K562 (cell line): ENCODE data around the gene GRHL3. TPM values are rescaled to one million over a fixed set of nuclear protein-coding genes. Genes with fewer than 3 reads are reported as not detected.

Experiments
- ATAC-seq: fragments of 200-7000 bp; cut with Tn5 transposase; 3 replicates; pipeline ENCODE4 v1.9.1; 2020; ENCODE audit warnings: moderate library complexity
- BruUV-seq: library from RNA; stranded (reverse); fragments of 400-500 nt; replicated peaks from 2 replicates; lab custom pipeline; 2021; lab: Mats Ljungman, UMichigan
- CTCF ChIA-PET: fragments of 300-600 bp; formaldehyde crosslinking; extraction: SDS; loops from one replicate; lab custom pipeline; 2021; ENCODE audit warnings: low intra/inter-chr PET ratio; lab: Yijun Ruan, JAX
- POLR2A ChIA-PET: fragments of 300-600, 350-650 bp; sonication (Branson Sonifier 250); formaldehyde crosslinking; extraction: SDS; loops from one replicate; lab custom pipeline; 2021; ENCODE audit warnings: antibody characterized with exemption, inconsistent platforms; lab: Yijun Ruan, JAX
- DNase-seq, 4 experiments: peaks; one replicate each; pipeline versions ENCODE4 v3.0.0 to v3.0.0-alpha.2; 2011 to 2018; ENCODE audit warnings: low spot score in 3 of 4, mixed read lengths in 3 of 4; ENCODE audit errors: extremely low read depth in 1 of 4
- FAIRE-seq: peaks from 2 replicates; lab custom pipeline; 2011; peaks lifted over from hg19 to GRCh38; lab: Jason Lieb, UNC
- H2AFZ ChIP-seq: 2 replicates; pipeline ENCODE4 v1.6.0; 2011; ENCODE audit warnings: low read depth, low read length, control low read depth, inconsistent platforms
- H3K27ac ChIP-seq: fragments of 200-600 bp; 3 replicates; pipeline ENCODE4 v1.8.0; 2011; ENCODE audit warnings: low read depth, mild to moderate bottlenecking, control low read depth, inconsistent platforms, low read length, moderate library complexity, mixed read lengths; ENCODE audit errors: extremely low read depth
- H3K27me3 ChIP-seq, 2 experiments: fragments of 300-600 bp in 1 of 2; 2 replicates in 1 of 2; 3 replicates in 1 of 2; pipeline versions ENCODE4 v1.6.0 to v1.8.0; 2011; ENCODE audit warnings: inconsistent platforms in 2 of 2, low read length in 2 of 2, mild to moderate bottlenecking in 1 of 2, mixed read lengths in 1 of 2, moderate library complexity in 1 of 2; ENCODE audit not compliant: control insufficient read depth in 2 of 2, insufficient read depth in 2 of 2
- H3K36me3 ChIP-seq: fragments of 300-600 bp; 3 replicates; pipeline ENCODE4 v1.8.0; 2011; ENCODE audit warnings: mild to moderate bottlenecking, low read length, inconsistent platforms; ENCODE audit not compliant: control insufficient read depth, insufficient read depth
- H3K4me1 ChIP-seq, 2 experiments: fragments of 200-600 bp in 1 of 2; replicated peaks in 1 of 2; 2 replicates in 1 of 2; 3 replicates in 1 of 2; pipeline versions ENCODE4 v1.5.1 to v1.8.0; 2011; ENCODE audit warnings: inconsistent platforms in 2 of 2, low read length in 2 of 2, mild to moderate bottlenecking in 1 of 2, mixed read lengths in 1 of 2, moderate library complexity in 1 of 2; ENCODE audit not compliant: control insufficient read depth in 2 of 2, insufficient read depth in 2 of 2
- H3K4me2 ChIP-seq: 2 replicates; pipeline ENCODE4 v1.6.1; 2011; ENCODE audit warnings: low read length, control low read depth, inconsistent platforms, mixed read lengths; ENCODE audit not compliant: insufficient read depth
- H3K4me3 ChIP-seq: fragments of 200-600 bp; sonication (generic), shearing (Covaris generic); 2 replicates; pipeline ENCODE4 v1.5.1; 2016; ENCODE audit warnings: control low read depth, inconsistent platforms
- H3K79me2 ChIP-seq: fragments of 200-600 bp; 3 replicates; pipeline ENCODE4 v1.8.0; 2011; ENCODE audit warnings: low read length, inconsistent platforms; ENCODE audit not compliant: control insufficient read depth, insufficient read depth
- H3K9ac ChIP-seq, 2 experiments: 2 replicates each; pipeline versions ENCODE4 v1.6.0 to v1.6.1; 2011; ENCODE audit warnings: low read depth in 2 of 2, low read length in 2 of 2, control low read depth in 1 of 2, inconsistent platforms in 1 of 2, mild to moderate bottlenecking in 1 of 2, mixed read lengths in 1 of 2; ENCODE audit not compliant: insufficient read depth in 1 of 2
- H3K9me1 ChIP-seq: one replicate; pipeline ENCODE4 v1.6.0; 2011; ENCODE audit warnings: inconsistent platforms, mild to moderate bottlenecking, low read length, moderate library complexity; ENCODE audit not compliant: control insufficient read depth, insufficient read depth
- H3K9me3 ChIP-seq: replicated peaks from 2 replicates; pipeline ENCODE4 v1.5.1; 2011; ENCODE audit warnings: low read depth, low read length, inconsistent platforms; ENCODE audit not compliant: control insufficient read depth, insufficient read depth
- H4K20me1 ChIP-seq: replicated peaks from 2 replicates; pipeline ENCODE4 v1.6.1; 2011; ENCODE audit warnings: low read length, inconsistent platforms, mixed read lengths; ENCODE audit not compliant: control insufficient read depth, insufficient read depth
- AFF4 ChIP-seq: sonication (generic); formaldehyde crosslinking; IDR thresholded peaks from 2 replicates; pipeline ENCODE4 v1.8.0; 2023; ENCODE audit warnings: mild to moderate bottlenecking, missing genetic modification reagents
- GTF2E2 ChIP-seq: fragments of 200-800 bp; sonication (Bioruptor generic); IDR thresholded peaks from 2 replicates; pipeline ENCODE4 v1.6.1; 2016; ENCODE audit warnings: missing genetic modification characterization, missing compliant biosample characterization
- MIER1 ChIP-seq: fragments of 450-650 bp; IDR thresholded peaks from 2 replicates; pipeline ENCODE4 v1.6.1; 2016; ENCODE audit warnings: antibody characterized with exemption, mild to moderate bottlenecking, low read depth
- NCOA6 ChIP-seq: fragments of 450-650 bp; IDR thresholded peaks from 2 replicates; pipeline ENCODE4 v1.6.1; 2017; ENCODE audit warnings: mild to moderate bottlenecking
- PURB ChIP-seq: sonication (generic); formaldehyde crosslinking; IDR thresholded peaks from 2 replicates; pipeline ENCODE4 v1.9.0; 2021; ENCODE audit warnings: low read depth, mild to moderate bottlenecking, missing genetic modification reagents
- RBM34 ChIP-seq: fragments of 200-400 bp; formaldehyde crosslinking; IDR thresholded peaks from 2 replicates; pipeline ENCODE4 v1.6.1; 2018; ENCODE audit warnings: low read length, borderline replicate concordance; ENCODE audit not compliant: insufficient read depth
- SP2 ChIP-seq: IDR thresholded peaks from 2 replicates; pipeline ENCODE4 v1.6.1; 2011; ENCODE audit warnings: mild to moderate bottlenecking, low read depth, low read length, moderate library complexity; ENCODE audit not compliant: poor library complexity, severe bottlenecking; ENCODE audit errors: extremely low read depth
- SRSF7 ChIP-seq: fragments of 200-400 bp; formaldehyde crosslinking; optimal IDR thresholded peaks from 2 replicates; pipeline ENCODE3; 2017; ENCODE audit warnings: mild to moderate bottlenecking, low read depth, low read length
- TAF7 ChIP-seq: fragments of 450-650 bp; IDR thresholded peaks from 2 replicates; pipeline ENCODE4 v1.6.1; 2016; ENCODE audit warnings: missing genetic modification characterization, missing compliant biosample characterization
- ZNF444 ChIP-seq: fragments of 250-450 bp; sonication (Bioruptor Pico); IDR thresholded peaks from 2 replicates; pipeline ENCODE4 v1.4.0; 2020; ENCODE audit warnings: mild to moderate bottlenecking, moderate library complexity
- WGBS: fragments of 100-300 bp; shearing (Covaris generic); methylation state at CpG from one replicate; pipeline ENCODE4 v1.1.6; 2016; ENCODE audit warnings: low coverage, mixed read lengths; ENCODE audit not compliant: insufficient coverage; ENCODE audit errors: missing lambda C conversion rate; 5-methylcytosine and 5-hydroxymethylcytosine counted together
- in situ Hi-C: fragments of 300-500 bp; cut with MboI; formaldehyde crosslinking; loops from 4 replicates; pipeline ENCODE4 v1.15.0; 2018; ENCODE audit warnings: inconsistent platforms, mixed read lengths
- intact Hi-C: fragments of 100-400 bp; cut with micrococcal nuclease; formaldehyde crosslinking; loops from 2 replicates; pipeline ENCODE4 v1.14.2; 2022
- polyA plus RNA-seq, 8 experiments: library from polyadenylated mRNA; depleted of rRNA in 4 of 8; stranded (reverse) in 5 of 8; unstranded in 3 of 8; fragments of >200 nt; fragmentation: Nextera tagmentation in 2 of 8; fragmentation: Illumina TruSeq in 1 of 8; extraction: Ambion mirVana in 2 of 8; extraction: Trizol in 1 of 8; gene quantifications; 2 replicates each; pipeline versions ENCODE4 v1.2.1 to v1.2.3, GENCODE V29; 2011 to 2014; ENCODE audit warnings: inconsistent platforms in 1 of 8, missing spikeins in 1 of 8
- total RNA-seq, 7 experiments: library from RNA; depleted of rRNA in 6 of 7; stranded (reverse); fragments of >200 nt in 6 of 7; fragmentation: Illumina TruSeq in 2 of 7; extraction: Trizol in 2 of 7; gene quantifications; 2 replicates each; pipeline versions ENCODE4 v1.2.1 to v1.2.3, GENCODE V29; 2011 to 2021; ENCODE audit warnings: low replicate concordance in 1 of 7

Gene GRHL3
- total and polyA plus RNA-seq, 9 of the 15 experiments (the other 6 are each of a cell fraction or from before 2014, with no cell fraction given): 0.01 to 0.04 TPM; not detected in 7

DNA sequence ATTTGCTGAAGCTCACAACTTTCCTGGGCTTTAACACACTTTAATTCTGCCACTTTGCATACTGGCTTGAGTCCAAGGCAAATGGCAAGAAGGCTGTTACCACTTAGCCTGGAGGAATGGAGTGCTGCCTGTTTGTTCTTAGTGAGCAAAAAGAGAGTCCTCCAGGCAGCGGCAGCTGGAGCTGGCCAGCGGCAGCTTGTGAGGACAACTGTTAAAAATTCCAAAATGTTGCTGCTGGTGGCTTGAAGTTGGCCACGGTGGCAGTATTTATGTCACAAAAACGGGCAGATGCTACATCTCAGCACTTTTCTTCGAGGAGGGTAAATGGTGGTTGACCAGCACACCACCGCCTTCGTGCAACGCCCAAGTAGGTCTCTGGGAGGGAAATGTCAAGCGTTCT, 67.1 kb downstream of the GRHL3 start:
- Histone ChIP-seq H4K20me1 (no peaks in the 10 kb centered on the region; the same call in 1 of the 2 replicates), H3K36me3 (no peaks in the 10 kb centered on the region), H3K9ac (no peak overlapping the region), H3K9me3 (no peaks in the 10 kb centered on the region), H3K4me1 (no peaks in the 10 kb centered on the region), H3K27ac (no peak overlapping the region), H3K79me2 (no peaks in the 10 kb centered on the region), H3K9me1 (no peaks in the 10 kb centered on the region), H3K4me3 (no peak overlapping the region), H3K27me3 (peaks cover 0 to 17% of the 10 kb centered on the region in 2 experiments; a peak in 3 of 5 replicates), H3K4me2 (no peak overlapping the region), H2AFZ (no peak overlapping the region)
- ATAC-seq (no peak), DNase-seq (no peak), FAIRE-seq (no peak)
- no TSS peak for BruUV-seq
- in situ Hi-C loops: no loop called here
- TF ChIP-seq GTF2E2 (no peak), SRSF7 (no peak), NCOA6 (no peak), SP2 (no peak), RBM34 (no peak)
- ChIA-PET CTCF (interaction anchor here (1.1 kb wide), 1 partner anchor 184 kb away, joined by 6 read pairs; no protein-coding TSS in a partner anchor), POLR2A (interaction anchor here (0.6 to 1.4 kb wide), 3 partner anchors 187 to 508 kb away, joined by 3 read pairs; partner anchors contain the start of gene IFNLR1)
- intact Hi-C loops: no loop called here
- WGBS: 23% methylated on average over 9 of the region's 9 CpGs

GRCh38 chr1:24386931-24387330, 67.8 kb downstream of the GRHL3 start:
- no peak overlapping the region for H2AFZ ChIP-seq
- no peak overlapping the region for H3K9ac ChIP-seq
- POLR2A ChIA-PET: interaction anchor here (0.7 to 1.6 kb wide), 3 partner anchors 13 to 450 kb away, joined by 3 to 4 read pairs (median 3); no protein-coding TSS in a partner anchor
- H3K4me1 ChIP-seq: no peaks in the 10 kb centered on the region
- H3K79me2 ChIP-seq: no peaks in the 10 kb centered on the region
- DNase-seq (no peak), ATAC-seq (no peak), FAIRE-seq (no peak)
- in situ Hi-C loops: no loop called here
- H3K4me3 ChIP-seq: no peak overlapping the region
- WGBS: 53% methylated on average over 11 of the region's 11 CpGs
- BruUV-seq: no TSS peak
- intact Hi-C loops: no loop called here
- CTCF ChIA-PET: no interaction called here
- H3K27ac ChIP-seq: no peak overlapping the region
- H3K9me3 ChIP-seq: no peaks in the 10 kb centered on the region
- H3K36me3 ChIP-seq: no peaks in the 10 kb centered on the region
- H3K27me3 ChIP-seq: peaks cover 0 to 17% of the 10 kb centered on the region in 2 experiments; a peak in 3 of 5 replicates
- peaks cover 3% of the 10 kb centered on the region; the same call in 1 of the 2 replicates for H4K20me1 ChIP-seq
- no peaks in the 10 kb centered on the region for H3K9me1 ChIP-seq
- no peak overlapping the region for H3K4me2 ChIP-seq
- TF ChIP-seq AFF4 (CRISPR knock-in tag): no peak
- TF ChIP-seq TAF7: no peak
- no peak for TF ChIP-seq ZNF444
- no peak for TF ChIP-seq MIER1
- TF ChIP-seq PURB (CRISPR knock-in tag): no peak
